Measurements from ENCODE around the gene PPP1R12B. TPM values are rescaled to one million over a fixed set of nuclear protein-coding genes. Genes with fewer than 3 reads are reported as not detected.
"Not testable (repeated sequence)": the region's sequence is repeated elsewhere in the genome, so short reads cannot be mapped to it uniquely, and the experiment has no call there.

The PPP1R12B gene
- total RNA-seq, 1 donor from 2014 or later = 71.7 TPM

DNA sequence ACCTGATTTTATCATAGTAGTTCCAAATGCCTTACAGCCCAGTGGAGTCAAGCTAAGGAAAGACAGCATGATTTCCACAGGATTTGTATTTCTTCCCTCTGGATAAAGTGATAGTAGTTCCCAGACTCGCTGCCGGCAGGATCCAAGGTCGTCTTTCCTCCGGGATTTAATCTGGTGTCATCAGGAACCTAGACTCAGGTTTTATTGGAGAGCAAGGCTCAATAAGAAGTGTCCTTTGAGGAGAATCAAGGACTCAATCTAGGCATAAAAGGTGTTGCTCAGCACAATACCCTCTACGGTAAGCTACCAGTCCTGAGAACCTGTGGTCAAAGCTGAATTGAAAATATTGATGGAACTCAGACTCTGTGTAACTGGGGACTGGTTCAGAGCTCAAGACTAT is 191.1 kb downstream of the PPP1R12B start:
- Histone ChIP-seq H3K27ac (peak overlapping the region; percentile 70), H3K4me1 (peaks cover 12% of the 10 kb centered on the region), H3K4me3 (peak overlapping the region; percentile 38 to 40)
- H3K9me3 ChIP-seq; intact Hi-C loops (cut with DNase I); DNase-seq (ENCODE audit: extremely low spot score in 2 of 2); H3K36me3 ChIP-seq; H3K27me3 ChIP-seq: not testable (repeated sequence)
- peak in 1 of 2 donors; percentile 4 for TF ChIP-seq POLR2AphosphoS5 (IDR thresholded peaks at IDR 0.05; ENCODE audit: insufficient read depth in 1 of 2, low read depth in 1 of 2)

DNA sequence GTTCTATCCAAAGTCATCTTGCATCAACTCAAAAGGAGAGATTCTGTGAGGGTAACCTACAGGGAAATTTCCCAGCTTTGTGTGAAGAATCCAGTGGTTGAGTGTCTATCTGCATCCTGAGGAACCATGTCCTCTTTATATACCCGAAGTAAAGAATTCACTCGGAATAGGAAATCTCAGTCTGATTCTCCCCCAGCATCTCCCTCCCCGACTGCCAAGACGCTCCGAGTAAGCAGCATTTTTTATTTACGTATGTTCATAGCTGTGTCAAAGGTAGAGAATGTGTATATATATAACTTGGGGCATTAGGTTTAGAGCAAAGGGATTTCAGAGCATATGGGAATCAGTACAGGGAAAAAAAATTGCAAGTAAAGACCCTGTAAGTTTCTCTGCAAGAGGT is 191.5 kb downstream of the PPP1R12B start:
- Histone ChIP-seq H3K27ac (peak overlapping the region; percentile 70), H3K36me3 (no peaks in the 10 kb centered on the region), H3K27me3 (no peaks in the 10 kb centered on the region), H3K4me3 (peak overlapping the region; percentile 38 to 40), H3K4me1 (peaks cover 12% of the 10 kb centered on the region), H3K9me3 (no peaks in the 10 kb centered on the region)
- no peak for TF ChIP-seq POLR2A (IDR thresholded peaks at IDR 0.05)
- no peak for TF ChIP-seq POLR2AphosphoS5 (IDR thresholded peaks at IDR 0.05; ENCODE audit: insufficient read depth in 1 of 2, low read depth in 1 of 2)
- TF ChIP-seq, protein P1, sequence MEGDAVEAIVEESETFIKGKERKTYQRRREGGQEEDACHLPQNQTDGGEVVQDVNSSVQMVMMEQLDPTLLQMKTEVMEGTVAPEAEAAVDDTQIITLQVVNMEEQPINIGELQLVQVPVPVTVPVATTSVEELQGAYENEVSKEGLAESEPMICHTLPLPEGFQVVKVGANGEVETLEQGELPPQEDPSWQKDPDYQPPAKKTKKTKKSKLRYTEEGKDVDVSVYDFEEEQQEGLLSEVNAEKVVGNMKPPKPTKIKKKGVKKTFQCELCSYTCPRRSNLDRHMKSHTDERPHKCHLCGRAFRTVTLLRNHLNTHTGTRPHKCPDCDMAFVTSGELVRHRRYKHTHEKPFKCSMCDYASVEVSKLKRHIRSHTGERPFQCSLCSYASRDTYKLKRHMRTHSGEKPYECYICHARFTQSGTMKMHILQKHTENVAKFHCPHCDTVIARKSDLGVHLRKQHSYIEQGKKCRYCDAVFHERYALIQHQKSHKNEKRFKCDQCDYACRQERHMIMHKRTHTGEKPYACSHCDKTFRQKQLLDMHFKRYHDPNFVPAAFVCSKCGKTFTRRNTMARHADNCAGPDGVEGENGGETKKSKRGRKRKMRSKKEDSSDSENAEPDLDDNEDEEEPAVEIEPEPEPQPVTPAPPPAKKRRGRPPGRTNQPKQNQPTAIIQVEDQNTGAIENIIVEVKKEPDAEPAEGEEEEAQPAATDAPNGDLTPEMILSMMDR (IDR thresholded peaks at IDR 0.05) = no peak
- intact Hi-C loops (cut with DNase I) = no loop called here
- no peak for DNase-seq (ENCODE audit: extremely low spot score in 2 of 2)

DNA sequence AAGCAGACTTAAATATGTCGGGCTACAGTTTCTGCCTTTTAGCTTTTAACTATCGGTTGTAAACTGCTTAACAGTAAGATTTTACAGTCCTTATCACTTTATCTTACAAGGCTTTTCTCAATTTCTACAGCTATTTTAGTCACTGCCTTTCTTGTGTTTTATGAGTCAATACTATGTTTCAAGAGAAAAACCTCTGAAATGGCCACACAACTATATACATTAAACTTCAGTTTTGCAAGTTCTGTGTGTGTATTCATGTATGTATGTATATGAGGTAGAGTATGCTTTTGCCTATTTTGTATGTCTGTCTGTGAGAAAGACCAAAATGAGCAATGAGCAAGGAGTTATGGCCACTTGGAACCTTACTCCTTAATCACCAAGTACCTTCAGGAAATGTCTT is 191.9 kb downstream of the PPP1R12B start:
- Histone ChIP-seq H3K4me3 (peak overlapping the region; percentile 38 to 40), H3K4me1 (peaks cover 12% of the 10 kb centered on the region), H3K9me3 (no peaks in the 10 kb centered on the region), H3K36me3 (no peaks in the 10 kb centered on the region), H3K27ac (peak overlapping the region; percentile 70), H3K27me3 (no peaks in the 10 kb centered on the region)
- DNase-seq (ENCODE audit: extremely low spot score in 2 of 2) = no peak
- TF ChIP-seq POLR2A (IDR thresholded peaks at IDR 0.05) (no peak), POLR2AphosphoS5 (IDR thresholded peaks at IDR 0.05; ENCODE audit: insufficient read depth in 1 of 2, low read depth in 1 of 2) (no peak)
- TF ChIP-seq, protein P1 (IDR thresholded peaks at IDR 0.05) = no peak
- intact Hi-C loops (cut with DNase I) = no loop called here

DNA sequence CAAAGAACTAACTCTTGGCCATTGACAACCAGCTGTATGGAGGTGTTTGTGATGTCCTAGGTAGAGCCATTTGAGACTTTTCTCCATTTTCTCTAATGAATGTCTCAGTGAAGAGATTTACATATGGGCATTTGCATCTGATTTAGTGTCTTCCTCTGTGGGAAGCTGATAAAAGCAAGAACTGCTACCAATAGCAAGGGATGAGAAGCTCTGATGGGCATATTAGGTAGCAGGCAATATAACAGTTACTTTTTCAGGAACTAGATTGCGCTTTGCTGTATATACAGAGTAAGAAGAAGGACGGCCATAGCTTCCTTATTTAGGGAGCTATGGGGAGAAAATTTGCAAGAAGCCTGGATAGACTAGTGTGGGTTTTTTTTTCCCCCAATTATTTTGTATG is 192.4 kb downstream of the PPP1R12B start:
- DNase-seq (ENCODE audit: extremely low spot score in 2 of 2) = not testable (repeated sequence)
- H3K4me3 ChIP-seq = peak overlapping the region; percentile 38 to 40

DNA sequence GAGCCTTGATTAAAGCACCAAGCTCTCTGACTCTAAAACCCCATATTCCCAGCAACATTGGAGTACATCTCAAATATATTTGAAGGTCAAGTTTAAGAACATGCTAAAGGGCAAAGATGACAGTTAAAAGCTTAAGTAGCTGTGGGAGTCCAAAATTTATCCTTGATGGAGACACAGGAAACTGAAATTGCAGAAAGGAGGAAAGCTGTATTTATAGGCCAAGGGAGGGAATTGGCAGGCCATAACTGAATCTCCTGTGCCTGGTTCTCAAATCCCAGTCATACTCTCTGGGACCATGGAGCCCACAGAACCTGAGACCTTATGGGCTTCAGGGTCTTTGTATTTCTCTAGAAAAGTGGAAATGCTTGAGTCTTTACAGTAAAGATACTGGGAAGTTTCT is 193.9 kb downstream of the PPP1R12B start:
- intact Hi-C loops (cut with DNase I); H3K9me3 ChIP-seq; H3K27me3 ChIP-seq; DNase-seq (ENCODE audit: extremely low spot score in 2 of 2); H3K36me3 ChIP-seq: not testable (repeated sequence)
- peak overlapping the region; percentile 53 for H3K27ac ChIP-seq
- H3K4me1 ChIP-seq = peaks cover 12% of the 10 kb centered on the region
- peak overlapping the region; percentile 38 to 40 for H3K4me3 ChIP-seq

More for the DNA sequence above, 192.4 kb downstream of the PPP1R12B start:
- intact Hi-C loops (cut with DNase I); H3K36me3 ChIP-seq; H3K9me3 ChIP-seq; H3K27me3 ChIP-seq: not testable (repeated sequence)
- H3K27ac ChIP-seq = peak overlapping the region; percentile 70
- peaks cover 12% of the 10 kb centered on the region for H3K4me1 ChIP-seq

DNA sequence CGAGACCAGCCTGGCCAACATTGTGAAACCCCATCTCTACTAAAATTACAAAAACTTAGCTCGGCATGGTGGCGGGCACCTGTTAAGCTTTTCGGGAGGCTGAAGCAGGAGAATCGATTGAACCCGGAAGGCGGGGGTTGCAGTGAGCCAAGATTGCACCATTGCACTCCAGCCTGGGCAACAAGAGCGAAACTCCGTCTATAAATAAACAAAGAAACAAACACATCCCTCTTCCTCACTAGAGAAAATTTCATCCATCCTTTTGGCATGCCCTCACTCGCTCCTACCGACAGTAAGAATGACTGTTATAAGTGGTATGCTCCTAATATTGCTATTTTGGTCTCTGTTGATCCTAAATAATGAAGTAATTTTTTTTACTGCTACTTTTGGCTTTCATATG is 195.0 kb downstream of the PPP1R12B start:
- H3K27ac ChIP-seq = peak overlapping the region; percentile 31
- H3K27me3 ChIP-seq; H3K9me3 ChIP-seq; H3K4me1 ChIP-seq; H3K36me3 ChIP-seq; DNase-seq (ENCODE audit: extremely low spot score in 2 of 2); intact Hi-C loops (cut with DNase I): not testable (repeated sequence)
- peak overlapping the region; percentile 16 to 25 for H3K4me3 ChIP-seq

DNA sequence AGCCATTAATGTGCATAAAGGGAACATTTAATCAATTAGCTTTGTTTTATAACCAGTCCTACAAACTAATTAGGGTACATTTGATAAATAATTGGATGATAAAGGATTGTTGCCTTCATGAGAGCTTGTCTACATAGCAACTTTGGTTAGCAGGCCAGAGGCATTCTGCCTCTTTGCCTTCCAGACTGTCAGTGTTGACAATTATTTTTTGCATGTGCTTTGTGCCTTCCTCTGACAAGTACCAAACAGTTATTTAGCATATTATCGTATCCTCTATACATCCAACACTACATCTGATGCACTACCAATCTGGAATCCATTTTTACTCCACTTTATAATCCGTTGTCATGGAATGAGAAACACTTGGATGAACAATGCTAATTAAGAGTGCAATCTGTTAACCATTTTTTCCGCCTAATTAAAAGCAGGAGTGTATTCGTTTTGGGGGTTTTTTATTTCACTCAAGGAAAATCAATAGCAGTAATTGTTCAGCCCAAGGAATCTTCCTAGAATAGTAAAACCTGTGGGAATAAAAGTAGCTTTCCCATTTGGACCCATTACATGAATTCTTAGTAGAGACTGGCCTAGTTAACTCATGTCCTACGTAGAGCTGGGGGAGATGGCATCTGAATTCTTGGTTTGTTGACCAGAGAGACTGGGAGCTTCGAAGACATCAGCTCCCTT is 196.4 kb downstream of the PPP1R12B start:
- H3K36me3 ChIP-seq; H3K9me3 ChIP-seq; DNase-seq (ENCODE audit: extremely low spot score in 2 of 2); H3K4me1 ChIP-seq; H3K27ac ChIP-seq; intact Hi-C loops (cut with DNase I); H3K27me3 ChIP-seq; H3K4me3 ChIP-seq: not testable (repeated sequence)

DNA sequence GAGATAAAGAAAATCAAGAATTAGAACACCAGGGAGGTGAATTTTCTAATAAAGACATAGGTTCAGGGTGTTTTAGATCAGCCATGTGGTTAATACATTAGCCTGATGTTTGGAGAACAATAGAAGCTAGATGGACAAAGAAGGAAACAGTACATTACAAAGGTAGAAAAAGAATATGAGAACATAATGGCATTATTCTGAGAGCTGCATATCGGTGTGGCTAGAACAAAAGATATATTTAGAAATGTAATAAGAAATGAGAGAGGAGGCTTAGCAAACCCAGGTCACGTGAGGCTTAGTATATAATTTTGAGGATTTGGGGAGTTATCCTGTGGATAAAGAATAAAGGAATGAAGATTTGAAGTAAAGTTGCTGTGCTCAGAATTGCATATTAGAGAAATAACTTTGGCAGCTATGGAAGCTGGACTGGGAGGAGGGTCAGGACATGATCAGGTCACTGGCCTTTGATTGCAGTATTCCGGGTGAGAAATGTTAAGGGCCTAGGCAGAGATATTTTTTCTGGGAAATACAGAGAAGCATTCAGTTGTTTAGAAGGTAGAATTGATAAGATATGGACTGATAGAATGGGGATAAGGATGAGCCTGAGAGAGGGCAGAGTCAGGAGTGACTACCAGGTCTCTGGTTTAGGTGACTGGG is 197.3 kb downstream of the PPP1R12B start:
- H3K9me3 ChIP-seq; DNase-seq (ENCODE audit: extremely low spot score in 2 of 2); H3K4me1 ChIP-seq; intact Hi-C loops (cut with DNase I); H3K36me3 ChIP-seq; H3K27me3 ChIP-seq; H3K4me3 ChIP-seq; H3K27ac ChIP-seq: not testable (repeated sequence)

DNA sequence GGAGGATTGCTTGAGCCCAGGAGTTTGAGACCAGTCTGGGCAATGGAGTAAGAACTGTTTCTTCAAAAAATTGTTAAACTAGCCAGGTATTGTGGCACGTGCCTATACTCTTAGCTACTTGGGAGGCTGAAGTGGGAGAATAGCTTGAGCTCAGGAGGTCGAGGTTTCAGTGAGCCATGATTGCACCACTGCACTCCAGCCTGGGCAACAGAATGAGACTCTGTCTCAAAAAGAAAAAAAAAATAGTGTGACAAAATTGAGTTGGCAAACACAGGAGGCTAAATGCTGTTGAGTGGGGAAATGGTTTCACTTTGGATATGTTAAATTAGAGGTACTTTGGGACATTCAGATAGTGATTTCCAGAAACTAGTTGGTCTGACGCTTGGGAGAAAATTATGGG is 197.9 kb downstream of the PPP1R12B start:
- H3K36me3 ChIP-seq; H3K4me1 ChIP-seq; DNase-seq (ENCODE audit: extremely low spot score in 2 of 2); H3K27me3 ChIP-seq; intact Hi-C loops (cut with DNase I); H3K4me3 ChIP-seq; H3K27ac ChIP-seq; H3K9me3 ChIP-seq: not testable (repeated sequence)

DNA sequence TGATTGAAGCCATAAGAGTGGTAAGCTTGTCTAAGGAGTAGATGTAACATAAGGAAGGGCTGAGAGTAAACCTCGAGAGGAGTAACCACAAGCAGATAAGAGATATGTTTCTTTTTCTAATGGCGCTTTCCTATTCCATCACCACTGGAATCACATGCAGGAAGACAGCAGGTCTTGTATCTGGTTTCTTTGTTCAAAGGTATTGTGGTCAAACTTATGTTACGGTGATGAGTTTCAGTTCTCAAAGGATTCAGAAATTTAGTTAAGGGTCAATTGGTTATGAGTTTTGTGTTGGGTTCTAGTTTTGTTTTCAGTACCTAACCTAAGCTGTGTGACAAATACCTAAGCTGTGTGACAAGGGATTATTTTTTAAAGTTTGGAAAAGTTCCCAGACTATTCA is 198.3 kb downstream of the PPP1R12B start:
- intact Hi-C loops (cut with DNase I); H3K27ac ChIP-seq; H3K36me3 ChIP-seq; H3K27me3 ChIP-seq; H3K4me3 ChIP-seq; H3K4me1 ChIP-seq; H3K9me3 ChIP-seq; DNase-seq (ENCODE audit: extremely low spot score in 2 of 2): not testable (repeated sequence)
